AG10803 (cell line): Measurements from ENCODE around the gene ADAMTS15.

Experiments
- DNase-seq: peaks from one replicate; pipeline ENCODE4 v3.0.0; 2010; ENCODE audit warnings: low read depth
- H3K4me3 ChIP-seq: 2 replicates; pipeline ENCODE4 v1.5.1; 2011; ENCODE audit warnings: mild to moderate bottlenecking, low read length, control low read depth
- TF ChIP-seq, protein P1 (sequence below): conservative IDR thresholded peaks from 2 replicates; pipeline ENCODE4 v1.5.1; 2011; ENCODE audit warnings: mild to moderate bottlenecking, low read length, control low read depth, inconsistent platforms

Gene ADAMTS15

DNA sequence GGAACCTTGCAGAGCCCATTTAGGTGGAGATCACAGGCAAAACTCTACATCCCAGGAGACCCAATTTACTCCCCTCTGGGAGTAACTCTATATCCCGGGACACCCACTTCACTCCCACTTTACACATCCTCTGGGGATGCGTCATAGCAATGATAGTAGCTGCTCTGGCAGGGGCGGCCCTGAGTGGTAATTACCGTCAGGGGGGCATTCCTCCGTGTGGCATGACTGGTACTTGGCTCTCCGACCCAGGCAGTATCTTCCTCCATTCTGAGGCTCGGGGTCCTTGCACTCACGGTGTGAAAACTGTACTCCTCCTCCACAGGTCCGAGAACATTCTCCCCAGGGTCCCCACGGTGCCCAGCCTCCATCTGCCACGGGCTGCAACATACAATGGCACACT, 37.2 kb upstream of the ADAMTS15 start:
- no peak overlapping the region for H3K4me3 ChIP-seq
- DNase-seq, result no peak
- TF ChIP-seq, protein P1, sequence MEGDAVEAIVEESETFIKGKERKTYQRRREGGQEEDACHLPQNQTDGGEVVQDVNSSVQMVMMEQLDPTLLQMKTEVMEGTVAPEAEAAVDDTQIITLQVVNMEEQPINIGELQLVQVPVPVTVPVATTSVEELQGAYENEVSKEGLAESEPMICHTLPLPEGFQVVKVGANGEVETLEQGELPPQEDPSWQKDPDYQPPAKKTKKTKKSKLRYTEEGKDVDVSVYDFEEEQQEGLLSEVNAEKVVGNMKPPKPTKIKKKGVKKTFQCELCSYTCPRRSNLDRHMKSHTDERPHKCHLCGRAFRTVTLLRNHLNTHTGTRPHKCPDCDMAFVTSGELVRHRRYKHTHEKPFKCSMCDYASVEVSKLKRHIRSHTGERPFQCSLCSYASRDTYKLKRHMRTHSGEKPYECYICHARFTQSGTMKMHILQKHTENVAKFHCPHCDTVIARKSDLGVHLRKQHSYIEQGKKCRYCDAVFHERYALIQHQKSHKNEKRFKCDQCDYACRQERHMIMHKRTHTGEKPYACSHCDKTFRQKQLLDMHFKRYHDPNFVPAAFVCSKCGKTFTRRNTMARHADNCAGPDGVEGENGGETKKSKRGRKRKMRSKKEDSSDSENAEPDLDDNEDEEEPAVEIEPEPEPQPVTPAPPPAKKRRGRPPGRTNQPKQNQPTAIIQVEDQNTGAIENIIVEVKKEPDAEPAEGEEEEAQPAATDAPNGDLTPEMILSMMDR, result no peak

GRCh38 chr11:130413405-130414106, 34.9 kb upstream of the ADAMTS15 start:
- H3K4me3 ChIP-seq, result no peak overlapping the region
- TF ChIP-seq, protein P1, result no peak

DNA sequence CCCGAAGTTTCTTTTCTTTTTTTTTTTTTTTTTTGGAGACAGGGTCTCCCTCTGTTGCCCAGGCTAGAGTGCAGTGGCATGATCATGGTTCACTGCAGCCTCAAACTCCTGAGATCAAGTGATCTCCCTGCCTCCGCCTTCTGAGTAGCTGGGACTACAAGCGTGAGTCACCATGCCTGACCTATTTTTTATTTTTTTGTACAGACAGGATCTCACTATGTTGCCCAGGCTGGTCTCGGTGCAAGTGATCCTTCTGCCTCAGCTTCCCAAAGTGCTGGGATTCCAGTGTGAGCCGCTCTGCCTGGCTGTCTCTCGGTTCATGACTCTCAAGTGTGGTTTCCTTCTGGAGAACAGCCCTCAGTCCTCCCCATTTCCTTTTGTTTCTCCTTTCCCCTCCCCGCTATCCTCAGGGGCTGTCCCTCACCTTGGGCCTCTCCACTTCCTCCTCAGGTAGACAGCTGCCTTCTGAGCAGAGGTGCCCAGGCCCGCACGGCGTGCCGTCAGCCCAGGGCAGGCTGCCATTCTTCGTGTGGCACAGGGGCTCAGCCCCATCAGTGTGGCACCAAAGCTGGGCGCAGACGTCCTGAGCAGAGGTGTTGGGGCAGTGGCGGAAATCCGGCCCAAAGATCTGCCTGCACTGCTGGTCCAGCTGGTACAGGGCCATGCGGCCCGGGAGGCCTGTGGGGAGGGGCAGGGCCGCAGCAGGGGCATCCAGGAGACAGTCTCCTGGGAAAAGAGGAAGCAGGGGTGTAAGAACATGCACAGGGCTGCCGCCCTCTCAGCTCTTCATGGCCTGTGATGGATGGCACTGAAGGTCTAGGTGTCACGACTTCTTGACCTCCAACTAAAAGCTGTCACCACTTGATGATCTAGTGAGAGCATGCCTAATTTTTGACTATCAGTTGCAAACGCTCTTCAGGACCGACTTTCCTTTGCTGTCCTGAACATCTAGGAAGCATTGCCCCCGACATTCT, 34.1 kb upstream of the ADAMTS15 start:
- no peak for DNase-seq
- TF ChIP-seq, protein P1, result no peak
- H3K4me3 ChIP-seq, result no peak overlapping the region

More at GRCh38 chr11:130413405-130414106, 34.9 kb upstream of the ADAMTS15 start:
- peak; percentile 91 for DNase-seq

DNA sequence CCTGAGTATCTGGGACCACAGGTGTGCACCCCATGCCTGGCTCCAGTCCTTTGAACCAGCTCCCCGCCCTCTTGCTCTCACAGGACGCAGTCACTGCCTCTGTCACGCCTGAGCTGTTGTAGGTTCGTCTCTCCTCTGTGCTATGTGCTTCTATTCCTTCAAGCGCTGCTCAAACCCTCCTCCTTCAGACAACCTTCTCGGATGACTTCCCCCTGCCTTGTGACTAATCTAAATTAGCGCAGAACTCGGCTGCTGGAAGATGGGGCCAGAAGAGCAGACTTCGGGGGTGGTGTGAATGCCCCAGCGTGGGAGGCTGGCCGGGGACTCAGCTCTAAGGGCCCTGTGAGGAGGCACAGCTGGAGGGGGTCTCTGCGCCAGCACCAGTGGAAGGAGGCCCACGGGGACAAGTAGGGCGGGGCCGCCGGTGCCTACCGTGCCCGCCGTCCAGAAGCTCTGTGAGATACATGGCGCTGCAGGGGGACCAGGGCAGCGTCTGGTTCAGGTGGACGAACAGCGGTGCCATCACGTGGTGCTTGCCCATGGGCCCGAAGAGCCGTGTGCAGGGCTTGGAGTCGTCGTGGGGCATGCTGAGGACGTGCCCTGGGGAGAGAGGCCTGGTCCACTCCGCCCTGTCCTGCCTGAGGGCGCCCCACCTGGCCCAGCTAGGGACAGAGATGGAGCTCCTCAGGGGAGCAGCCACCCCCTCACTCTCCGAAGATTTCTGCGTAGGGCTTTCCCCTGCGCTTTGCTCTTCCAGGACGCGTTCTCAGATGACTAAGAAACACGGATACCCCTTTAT, 32.5 kb upstream of the ADAMTS15 start:
- no peak for DNase-seq
- TF ChIP-seq, protein P1, result no peak
- H3K4me3 ChIP-seq, result no peak overlapping the region

DNA sequence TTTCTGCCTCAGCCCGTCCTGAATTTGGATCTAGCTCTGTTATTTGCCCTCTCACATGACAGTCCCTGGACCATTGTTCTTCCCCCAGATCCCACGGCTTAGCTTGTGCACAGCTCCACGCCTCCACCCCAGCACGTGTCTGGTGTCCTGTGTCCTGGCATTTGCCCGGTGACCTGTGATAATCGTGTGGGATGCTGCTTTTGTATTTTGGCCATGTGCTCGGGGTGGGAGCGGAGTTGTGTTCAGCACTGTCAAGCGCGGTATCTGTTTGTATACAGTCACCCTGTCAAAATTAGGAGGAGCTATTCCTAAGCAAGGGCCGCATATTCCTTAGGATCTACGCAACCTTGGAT, 31.9 kb upstream of the ADAMTS15 start:
- TF ChIP-seq, protein P1, result no peak
- DNase-seq, result no peak
- no peak overlapping the region for H3K4me3 ChIP-seq

DNA sequence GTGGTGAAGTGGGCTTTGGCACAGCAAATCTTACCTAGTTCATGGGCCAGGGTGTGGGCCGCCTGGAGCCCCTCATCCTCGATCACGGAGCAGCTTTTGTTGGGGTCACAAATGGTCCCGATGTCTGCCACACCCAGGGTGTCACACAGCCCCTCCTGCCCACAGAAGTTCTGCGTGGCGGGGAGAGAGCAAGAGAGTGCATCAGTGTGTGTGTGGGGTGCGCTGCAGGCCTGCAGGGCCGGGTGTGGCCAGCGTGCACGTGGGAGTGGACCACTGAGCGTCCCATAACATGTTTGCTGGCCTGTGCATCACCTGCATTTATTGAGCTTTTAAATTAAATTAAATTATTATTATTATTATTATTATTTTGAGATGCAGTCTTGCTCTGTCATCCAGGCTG, 31.5 kb upstream of the ADAMTS15 start:
- TF ChIP-seq, protein P1, result no peak
- no peak overlapping the region for H3K4me3 ChIP-seq
- no peak for DNase-seq
